Kidney tubule cell (primary cell): ENCODE data around the gene INKA2.
A peak's percentile ranks its signal among the peaks of the same experiment; 100 is the strongest.

Experiments used
- DNase-seq: peaks from one replicate; pipeline ENCODE4 v3.0.0-alpha.2; 2018; ENCODE audit warnings: low spot score

INKA2 gene

DNA sequence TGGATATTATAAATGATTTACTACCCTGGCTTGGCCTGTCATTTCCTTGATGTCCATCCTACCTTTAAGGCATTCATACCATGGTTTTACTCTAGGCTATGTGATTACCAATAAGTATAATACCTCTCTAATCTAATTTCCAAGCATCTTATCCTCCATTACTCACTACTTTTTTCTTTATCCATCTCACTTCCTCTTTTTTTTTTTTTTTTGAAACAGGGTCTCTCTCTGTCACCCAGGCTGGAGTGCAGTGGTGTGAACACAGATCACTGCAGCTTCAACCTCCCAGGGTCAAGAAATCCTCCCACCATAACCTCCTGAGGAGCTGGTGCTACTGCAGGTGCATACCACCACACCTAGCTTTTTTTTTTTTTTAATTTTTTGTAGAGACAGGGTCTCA is 39.9 kb downstream of the INKA2 start:
- DNase-seq: no peak

DNA sequence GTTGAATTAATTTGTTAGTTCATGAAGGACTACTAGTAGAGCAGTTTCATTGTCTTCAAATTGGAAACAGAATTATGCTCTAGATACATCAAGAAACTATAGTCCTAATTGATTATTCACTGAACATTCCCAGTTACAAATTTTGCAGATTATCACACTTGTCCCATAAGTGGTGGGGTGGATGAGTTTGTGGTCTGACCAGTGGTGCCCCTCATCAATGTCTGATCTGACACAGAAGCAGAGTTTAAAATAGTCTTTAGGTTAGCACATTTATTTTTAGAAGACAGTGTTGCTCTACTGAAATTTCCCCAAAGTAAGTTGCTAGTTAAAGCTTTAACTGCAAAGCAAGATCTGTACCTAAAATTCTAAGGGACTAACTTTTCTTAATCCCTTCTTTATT is 42.9 kb downstream of the INKA2 start:
- DNase-seq: no peak

DNA sequence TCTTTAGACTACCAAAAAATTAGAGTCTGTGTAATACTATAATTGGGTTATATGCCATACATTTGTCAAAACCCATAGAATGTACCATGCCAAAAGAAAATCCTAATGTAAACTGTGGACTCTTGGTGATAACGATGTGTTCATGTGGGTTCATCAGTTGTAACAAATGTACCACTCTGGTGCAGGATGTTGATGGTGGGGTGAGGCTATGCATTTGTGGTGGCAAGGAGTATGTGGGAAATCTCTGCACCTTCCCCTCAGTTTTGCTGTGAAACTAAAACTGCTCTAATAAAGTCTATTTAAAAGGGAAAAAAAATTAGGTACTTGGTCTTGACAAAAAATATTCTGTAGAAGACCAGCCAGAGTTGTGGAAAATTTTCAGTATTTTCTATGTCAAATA is 43.4 kb downstream of the INKA2 start:
- DNase-seq: no peak

DNA sequence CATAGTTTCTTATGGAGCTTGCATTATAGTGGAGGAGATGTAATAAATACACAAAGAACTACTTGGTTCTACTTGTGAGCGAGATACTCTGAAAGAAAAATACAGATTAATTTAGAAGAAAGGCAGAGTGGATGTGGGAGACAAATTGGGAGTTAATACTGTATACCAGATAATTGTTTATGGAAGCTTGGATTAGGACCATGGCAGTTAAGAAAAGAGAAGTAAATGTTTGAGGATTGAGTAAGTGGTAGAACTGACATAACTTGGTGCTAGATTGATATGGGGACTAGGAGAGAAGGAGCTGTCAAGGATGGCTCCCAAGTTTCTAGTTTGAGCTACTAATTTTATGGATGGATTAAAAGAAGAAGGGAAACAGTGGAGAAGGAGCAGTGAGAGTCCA is 47.3 kb downstream of the INKA2 start:
- DNase-seq: no peak

DNA sequence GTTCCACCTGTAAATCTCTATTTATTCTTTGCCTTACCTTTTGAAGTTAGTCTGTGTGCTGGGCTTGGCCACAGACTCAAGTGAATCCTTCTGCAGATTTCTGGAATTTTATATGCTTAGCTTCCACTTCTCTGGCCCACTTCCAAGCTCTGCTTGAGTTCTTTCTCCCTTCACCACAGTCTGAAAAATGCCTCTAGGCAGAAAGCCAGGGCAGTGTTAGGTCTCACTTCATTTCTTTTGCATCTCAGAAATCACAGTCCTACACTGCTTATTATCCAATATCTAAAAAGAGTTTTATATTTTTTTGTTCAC is 48.9 kb downstream of the INKA2 start:
- peak; percentile 77 for DNase-seq
